ENCODE data around the gene DNAH8. TPM values are rescaled to one million over a fixed set of nuclear protein-coding genes. Genes with fewer than 3 reads are reported as not detected.

DNAH8 gene
- total and polyA plus RNA-seq, 2 donors (not counting 3 experiments of a cell fraction or from before 2014, with no cell fraction given): 0.29 to 0.61 TPM

DNA sequence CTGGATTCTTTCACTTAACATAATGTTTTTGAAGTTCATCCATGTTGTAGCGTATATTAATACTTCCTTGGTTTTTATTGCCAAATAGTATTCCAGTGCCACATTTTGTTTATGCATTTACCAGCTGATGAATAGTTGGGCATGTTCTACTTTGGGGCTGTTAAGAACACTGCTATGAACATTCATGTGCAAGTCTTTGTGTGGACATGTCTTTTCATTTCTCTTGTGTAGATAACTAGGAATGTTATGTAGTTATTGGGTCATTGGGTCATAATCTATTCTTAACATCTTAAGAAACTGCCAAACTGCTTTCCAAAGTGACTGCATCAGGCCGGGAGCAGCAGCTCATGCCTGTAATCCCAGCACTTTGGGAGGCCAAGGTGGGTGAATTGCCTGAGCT lies 289.7 kb downstream of the DNAH8 start:
- intact Hi-C loops (cut with micrococcal nuclease) (no loop called here), dilution Hi-C loops (cut with MboI; ENCODE audit: extremely low pct_ligation_motif_present, low sequenced_read_pairs) (no loop called here)
- Histone ChIP-seq H3K4me3 (replicated peaks in 1 of 3; ENCODE audit: insufficient read depth in 1 of 3, low read depth in 1 of 3, low read length in 3 of 3) (no peak overlapping the region), H3K4me1 (ENCODE audit: control insufficient read depth, extremely low read depth, insufficient read depth, low read length) (no peaks in the 10 kb centered on the region), H2AFZ (ENCODE audit: low read depth, low read length) (no peak overlapping the region), H3K9me1 (replicated peaks; ENCODE audit: control insufficient read depth, extremely low read depth, insufficient read depth, low read length) (no peaks in the 10 kb centered on the region), H3K9me3 (replicated peaks; ENCODE audit: control insufficient read depth, insufficient read depth, low read length) (no peaks in the 10 kb centered on the region), H3K4me2 (ENCODE audit: insufficient read depth, low read length) (no peak overlapping the region), H3K79me2 (ENCODE audit: control insufficient read depth, insufficient read depth, low read length) (no peaks in the 10 kb centered on the region), H3K27me3 (ENCODE audit: control insufficient read depth in 2 of 2, insufficient read depth in 2 of 2, low read length in 2 of 2) (peaks cover 12 to 21% of the 10 kb centered on the region in 2 experiments), H4K20me1 (replicated peaks; ENCODE audit: control insufficient read depth, extremely low read depth, insufficient read depth, low read length) (no peaks in the 10 kb centered on the region), H3K36me3 (ENCODE audit: control insufficient read depth in 2 of 2, extremely low read depth in 1 of 2, insufficient read depth in 2 of 2, low read length in 2 of 2) (no peaks in the 10 kb centered on the region), H3K9ac (replicated peaks; ENCODE audit: extremely low read depth, insufficient read depth, low read length) (no peak overlapping the region), H3K27ac (ENCODE audit: insufficient read depth, low read depth, low read length) (no peak overlapping the region)
- ChIA-PET CTCF (no interaction called here), POLR2A (no interaction called here)
- DNase-seq (ENCODE audit: low read depth, low spot score) (no peak), FAIRE-seq (no peak)
- BruUV-seq (replicated peaks): no TSS peak
- TF ChIP-seq FOS (IDR thresholded peaks at IDR 0.05; ENCODE audit: borderline replicate concordance, insufficient read depth, low read length): no peak
- no peak for TF ChIP-seq POLR2AphosphoS5 (IDR thresholded peaks at IDR 0.05; ENCODE audit: insufficient read depth, low read depth, low read length)
- no peak for TF ChIP-seq MYC (IDR thresholded peaks at IDR 0.05; ENCODE audit: low read depth, low read length)
- no peak for TF ChIP-seq POLR2A (IDR thresholded peaks at IDR 0.05; ENCODE audit: low read depth, low read length)
- TF ChIP-seq, protein P1, sequence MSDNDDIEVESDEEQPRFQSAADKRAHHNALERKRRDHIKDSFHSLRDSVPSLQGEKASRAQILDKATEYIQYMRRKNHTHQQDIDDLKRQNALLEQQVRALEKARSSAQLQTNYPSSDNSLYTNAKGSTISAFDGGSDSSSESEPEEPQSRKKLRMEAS (IDR thresholded peaks at IDR 0.05; ENCODE audit: insufficient read depth, insufficient read length): no peak
- no peak for TF ChIP-seq GATA2 (IDR thresholded peaks at IDR 0.05; ENCODE audit: insufficient read depth, insufficient read length, low read depth, low read length)
- no peak for TF ChIP-seq EZH2 (IDR thresholded peaks at IDR 0.05; ENCODE audit: borderline replicate concordance, low read depth, low read length, severe bottlenecking)
- TF ChIP-seq JUN (IDR thresholded peaks at IDR 0.05; ENCODE audit: borderline replicate concordance, insufficient read depth, insufficient read length, low read depth): no peak
- TF ChIP-seq CTCF (IDR thresholded peaks at IDR 0.05; ENCODE audit: extremely low read depth in 1 of 2, insufficient read depth in 1 of 2, low read depth in 1 of 2, low read length in 2 of 2): no peak
